Gastroesophageal sphincter (tissue), 3 donors: ENCODE results near the gene CDC45.

ENCODE experiments used
- CTCF ChIP-seq, 4 experiments: fragments of 200-600 bp in 2 of 4; fragments of 450-650 bp in 2 of 4; sonication (generic) in 1 of 4; IDR thresholded peaks; one replicate each; pipeline ENCODE4 v1.5.1; 2017 to 2019; ENCODE audit warnings: antibody characterized with exemption in 4 of 4, mild to moderate bottlenecking in 2 of 4, moderate library complexity in 2 of 4
- EP300 ChIP-seq: sonication (generic); formaldehyde crosslinking; IDR thresholded peaks from one replicate; pipeline ENCODE4 v1.6.1; 2017; ENCODE audit warnings: antibody characterized with exemption, mild to moderate bottlenecking
- POLR2A ChIP-seq, 2 donors: fragments of 450-650 bp; IDR thresholded peaks; one replicate each; pipeline ENCODE4 v1.6.1; 2017; ENCODE audit warnings: antibody characterized with exemption in 2 of 2, mild to moderate bottlenecking in 2 of 2, moderate library complexity in 1 of 2
- POLR2AphosphoS5 ChIP-seq: sonication (generic); formaldehyde crosslinking; IDR thresholded peaks from one replicate; pipeline ENCODE4 v1.6.1; 2017; ENCODE audit warnings: antibody characterized with exemption

GRCh38 chr22:19507534-19507861, 27.8 kb downstream of the CDC45 start:
- TF ChIP-seq CTCF (IDR thresholded peaks at IDR 0.05) (no peak), EP300 (no peak), POLR2A (IDR thresholded peaks at IDR 0.05) (no peak), POLR2AphosphoS5 (no peak)
